Measurements from ENCODE around the gene ARL15.

DNA sequence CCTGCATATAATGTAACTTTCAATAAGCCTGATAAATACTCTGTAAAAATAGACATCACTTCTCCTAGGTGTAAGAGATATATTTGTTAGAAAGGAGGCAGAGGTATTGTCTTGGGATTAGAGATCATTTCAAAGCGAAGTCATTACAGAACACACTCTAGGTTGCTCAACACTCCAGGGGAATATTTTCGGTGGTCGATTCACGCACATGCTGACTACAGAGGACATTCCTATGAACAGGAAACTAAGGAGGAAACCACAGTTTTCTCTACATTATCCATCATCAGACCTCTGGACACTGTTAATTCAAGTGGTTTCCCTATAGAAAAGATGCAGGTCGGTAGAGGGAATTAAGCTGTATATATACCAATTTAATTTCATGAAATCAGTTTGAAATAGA is 379.9 kb downstream of the ARL15 start:
- TF ChIP-seq, protein P1, sequence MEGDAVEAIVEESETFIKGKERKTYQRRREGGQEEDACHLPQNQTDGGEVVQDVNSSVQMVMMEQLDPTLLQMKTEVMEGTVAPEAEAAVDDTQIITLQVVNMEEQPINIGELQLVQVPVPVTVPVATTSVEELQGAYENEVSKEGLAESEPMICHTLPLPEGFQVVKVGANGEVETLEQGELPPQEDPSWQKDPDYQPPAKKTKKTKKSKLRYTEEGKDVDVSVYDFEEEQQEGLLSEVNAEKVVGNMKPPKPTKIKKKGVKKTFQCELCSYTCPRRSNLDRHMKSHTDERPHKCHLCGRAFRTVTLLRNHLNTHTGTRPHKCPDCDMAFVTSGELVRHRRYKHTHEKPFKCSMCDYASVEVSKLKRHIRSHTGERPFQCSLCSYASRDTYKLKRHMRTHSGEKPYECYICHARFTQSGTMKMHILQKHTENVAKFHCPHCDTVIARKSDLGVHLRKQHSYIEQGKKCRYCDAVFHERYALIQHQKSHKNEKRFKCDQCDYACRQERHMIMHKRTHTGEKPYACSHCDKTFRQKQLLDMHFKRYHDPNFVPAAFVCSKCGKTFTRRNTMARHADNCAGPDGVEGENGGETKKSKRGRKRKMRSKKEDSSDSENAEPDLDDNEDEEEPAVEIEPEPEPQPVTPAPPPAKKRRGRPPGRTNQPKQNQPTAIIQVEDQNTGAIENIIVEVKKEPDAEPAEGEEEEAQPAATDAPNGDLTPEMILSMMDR (IDR thresholded peaks at IDR 0.05), result no peak
- TF ChIP-seq POLR2A (IDR thresholded peaks at IDR 0.05), result no peak
